Kidney (tissue), 14 donors: Measurements from ENCODE around the gene CNGA3. TPM values are rescaled to one million over a fixed set of nuclear protein-coding genes. Genes with fewer than 3 reads are reported as not detected.

Source experiments
- DNase-seq, 5 donors: peaks; one replicate each; pipeline ENCODE4 v3.0.0-alpha.2; 2013 to 2020
- FAIRE-seq: peaks from 2 replicates; lab custom pipeline; 2012; peaks lifted over from hg19 to GRCh38; lab: Jason Lieb, UNC
- H3K27ac ChIP-seq, 2 donors: one replicate each; pipeline ENCODE4 v1.7.0; 2013; ENCODE audit warnings: low read depth in 2 of 2, low read length in 2 of 2, inconsistent platforms in 1 of 2
- H3K27me3 ChIP-seq: one replicate; pipeline ENCODE4 v1.7.1; 2013; ENCODE audit warnings: low read length, inconsistent platforms; ENCODE audit not compliant: control insufficient read depth, insufficient read depth
- H3K36me3 ChIP-seq, 3 donors: one replicate each; pipeline versions ENCODE4 v1.7.0 to v1.7.1; 2013; ENCODE audit warnings: low read length in 3 of 3, control low read depth in 1 of 3, inconsistent platforms in 1 of 3; ENCODE audit not compliant: insufficient read depth in 3 of 3, control insufficient read depth in 2 of 3
- H3K4me1 ChIP-seq, 3 donors: one replicate each; pipeline versions ENCODE4 v1.7.0 to v1.7.1; 2013; ENCODE audit warnings: low read length in 3 of 3, inconsistent platforms in 1 of 3, low read depth in 1 of 3; ENCODE audit not compliant: control insufficient read depth in 2 of 3, insufficient read depth in 2 of 3
- H3K4me3 ChIP-seq, 3 donors: one replicate each; pipeline versions ENCODE4 v1.7.0 to v1.8.1; 2013; ENCODE audit warnings: low read length in 3 of 3, control low read depth in 1 of 3, inconsistent platforms in 1 of 3
- H3K9ac ChIP-seq, 3 donors: one replicate each; pipeline versions ENCODE4 v1.7.0 to v1.7.1; 2013; ENCODE audit warnings: low read length in 3 of 3, control low read depth in 1 of 3, inconsistent platforms in 1 of 3
- H3K9me3 ChIP-seq, 3 donors: one replicate each; pipeline versions ENCODE4 v1.7.0 to v1.7.1; 2013; ENCODE audit warnings: low read length in 3 of 3, control low read depth in 1 of 3, inconsistent platforms in 1 of 3; ENCODE audit not compliant: control insufficient read depth in 2 of 3, insufficient read depth in 1 of 3
- CTCF ChIP-seq: IDR thresholded peaks from 3 replicates; pipeline ENCODE4 v1.5.1; 2012; ENCODE audit warnings: mild to moderate bottlenecking, moderate library complexity, borderline replicate concordance; ENCODE audit not compliant: insufficient read depth; ENCODE audit errors: extremely low read depth
- intact Hi-C: fragments of 100-400 bp; cut with DNase I; formaldehyde crosslinking; loops from one replicate; pipeline ENCODE4 v1.11.1; 2022
- polyA plus RNA-seq: library from polyadenylated mRNA; stranded (reverse); fragments of 350-450 nt; fragmentation: Illumina TruSeq; extraction: RNeasy Lipid Tissue Mini Kit (QIAGEN cat#74804); gene quantifications from one replicate; pipeline ENCODE4 v1.2.3, GENCODE V29; 2014; ENCODE audit warnings: low read depth, low replicate concordance; ENCODE audit not compliant: insufficient read depth
- total RNA-seq: library from RNA; stranded (reverse); fragmentation: NEBNext Ultra II Directional; extraction: Animal tissue kit (Norgen Biotek cat#: 25700); gene quantifications from one replicate; pipeline ENCODE4 v1.2.1, GENCODE V29; 2021
- donor health status: control.
- donor health status: control.
- donor health status: control.
- donor health status: control.
- donor health status: control.
- donor health status: DM: yes; HTN: yes; CAD: no.
- donor health status: Normal renal cell carcinoma (clear cell type).

CNGA3 gene
- total and polyA plus RNA-seq, 2 donors from 2014 or later, result not detected

DNA sequence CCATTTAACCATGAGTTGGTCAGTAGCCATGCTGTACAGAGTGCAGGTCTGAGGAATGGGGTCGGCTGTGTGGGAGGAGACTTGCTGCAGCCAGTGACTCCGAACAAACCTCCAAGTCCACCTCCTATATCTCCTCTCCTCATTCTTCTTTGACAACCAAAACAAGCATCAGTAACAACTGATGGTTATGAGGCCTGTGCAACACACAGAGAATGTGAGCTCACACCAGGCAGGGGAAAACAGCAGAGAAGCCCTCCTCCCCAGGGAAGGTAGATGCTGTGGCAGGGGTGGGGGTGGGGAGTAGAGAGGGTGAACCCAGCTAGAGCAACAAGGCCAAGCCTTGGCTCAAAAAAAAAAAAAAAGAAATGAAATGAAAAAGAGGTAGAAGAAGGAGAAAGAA is 12.3 kb upstream of the CNGA3 start:
- intact Hi-C loops, result no loop called here
- no peak overlapping the region for H3K4me3 ChIP-seq
- FAIRE-seq (no peak), DNase-seq (no peak)
- peaks cover 0 to 2% (median 0%) of the 10 kb centered on the region in 3 donors for H3K9me3 ChIP-seq
- H3K36me3 ChIP-seq, result no peaks in the 10 kb centered on the region
- no peaks in the 10 kb centered on the region for H3K27me3 ChIP-seq
- H3K27ac ChIP-seq, result no peak overlapping the region
- no peak for TF ChIP-seq CTCF
- no peaks in the 10 kb centered on the region for H3K4me1 ChIP-seq
- H3K9ac ChIP-seq, result no peak overlapping the region

- no peak overlapping the region for H3K9ac ChIP-seq
- no peak overlapping the region for H3K27ac ChIP-seq
- no peaks in the 10 kb centered on the region for H3K27me3 ChIP-seq
- no peaks in the 10 kb centered on the region for H3K4me1 ChIP-seq
- peaks cover 0 to 2% (median 0%) of the 10 kb centered on the region in 3 donors for H3K9me3 ChIP-seq
- no peak for TF ChIP-seq CTCF
- intact Hi-C loops, result no loop called here
- DNase-seq, result no peak
- H3K4me3 ChIP-seq, result no peak overlapping the region
- no peaks in the 10 kb centered on the region for H3K36me3 ChIP-seq
- FAIRE-seq, result no peak
Measured at GRCh38 chr2:98334439-98335078, 11.7 kb upstream of the CNGA3 start.

GRCh38 chr2:98335271-98335670 is 11.0 kb upstream of the CNGA3 start:
- H3K27me3 ChIP-seq, result no peaks in the 10 kb centered on the region
- no peak for TF ChIP-seq CTCF
- no peak overlapping the region for H3K27ac ChIP-seq
- H3K4me1 ChIP-seq, result no peaks in the 10 kb centered on the region
- intact Hi-C loops, result no loop called here
- H3K9me3 ChIP-seq, result peaks cover 0 to 2% (median 0%) of the 10 kb centered on the region in 3 donors
- no peak for FAIRE-seq
- H3K4me3 ChIP-seq, result no peak overlapping the region
- no peak overlapping the region for H3K9ac ChIP-seq
- no peaks in the 10 kb centered on the region for H3K36me3 ChIP-seq
- no peak for DNase-seq

- Histone ChIP-seq H3K27me3 (peaks cover 9% of the 10 kb centered on the region), H3K9me3 (peaks cover 0 to 2% (median 0%) of the 10 kb centered on the region in 3 donors), H3K4me3 (no peak overlapping the region), H3K9ac (no peak overlapping the region), H3K4me1 (no peaks in the 10 kb centered on the region), H3K36me3 (no peaks in the 10 kb centered on the region), H3K27ac (no peak overlapping the region)
- intact Hi-C loops, result no loop called here
- TF ChIP-seq CTCF, result no peak
- FAIRE-seq, result no peak
- DNase-seq, result no peak
Measured at GRCh38 chr2:98341241-98341640, 5.0 kb upstream of the CNGA3 start.
